ENCODE data around the gene CYP2R1.

Gene CYP2R1, protein sequence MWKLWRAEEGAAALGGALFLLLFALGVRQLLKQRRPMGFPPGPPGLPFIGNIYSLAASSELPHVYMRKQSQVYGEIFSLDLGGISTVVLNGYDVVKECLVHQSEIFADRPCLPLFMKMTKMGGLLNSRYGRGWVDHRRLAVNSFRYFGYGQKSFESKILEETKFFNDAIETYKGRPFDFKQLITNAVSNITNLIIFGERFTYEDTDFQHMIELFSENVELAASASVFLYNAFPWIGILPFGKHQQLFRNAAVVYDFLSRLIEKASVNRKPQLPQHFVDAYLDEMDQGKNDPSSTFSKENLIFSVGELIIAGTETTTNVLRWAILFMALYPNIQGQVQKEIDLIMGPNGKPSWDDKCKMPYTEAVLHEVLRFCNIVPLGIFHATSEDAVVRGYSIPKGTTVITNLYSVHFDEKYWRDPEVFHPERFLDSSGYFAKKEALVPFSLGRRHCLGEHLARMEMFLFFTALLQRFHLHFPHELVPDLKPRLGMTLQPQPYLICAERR

DNA sequence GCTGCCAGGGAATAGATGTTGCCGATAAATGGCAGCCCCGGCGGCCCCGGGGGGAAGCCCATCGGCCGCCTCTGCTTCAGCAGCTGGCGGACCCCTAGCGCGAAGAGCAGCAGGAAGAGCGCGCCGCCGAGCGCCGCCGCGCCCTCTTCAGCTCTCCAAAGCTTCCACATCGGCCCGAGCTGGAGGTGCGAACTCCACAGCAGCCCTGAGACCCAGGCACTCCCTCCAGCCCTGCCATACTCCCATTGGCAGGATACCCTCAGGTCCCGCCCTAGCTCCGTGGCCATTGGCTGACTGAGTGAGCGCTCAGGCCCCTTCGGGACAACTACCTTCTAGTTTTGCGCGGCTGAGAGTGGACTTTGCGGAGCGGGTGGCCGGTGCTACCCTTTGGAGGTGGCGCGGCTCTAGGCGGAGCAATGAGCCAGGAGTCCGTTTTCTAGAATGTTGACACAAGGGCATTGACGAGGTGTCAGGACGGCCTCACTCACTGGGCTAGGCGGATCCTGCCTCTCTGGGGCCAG lies at the start of gene CYP2R1:
TSS of gene CYP2R1 (minus strand) at position 196 of the 521 bp plus-strand sequence. CDS start at position 170, 26 bp downstream.
- Mint-ChIP-seq H3K9me3 (peaks cover 6% of the 10 kb centered on the region), H3K4me1 (peaks cover 70% of the 10 kb centered on the region), H3K27me3 (no peaks in the 10 kb centered on the region), H3K4me3 (peak within 1 kb of the TSS; percentile 92), H3K27ac (peak within 1 kb of the TSS; percentile 100), H3K36me3 (ENCODE audit: low read depth) (peaks cover 15% of the 10 kb centered on the region)
- DNase-seq = peak; percentile 88
- ATAC-seq = peak; percentile 89

DNA sequence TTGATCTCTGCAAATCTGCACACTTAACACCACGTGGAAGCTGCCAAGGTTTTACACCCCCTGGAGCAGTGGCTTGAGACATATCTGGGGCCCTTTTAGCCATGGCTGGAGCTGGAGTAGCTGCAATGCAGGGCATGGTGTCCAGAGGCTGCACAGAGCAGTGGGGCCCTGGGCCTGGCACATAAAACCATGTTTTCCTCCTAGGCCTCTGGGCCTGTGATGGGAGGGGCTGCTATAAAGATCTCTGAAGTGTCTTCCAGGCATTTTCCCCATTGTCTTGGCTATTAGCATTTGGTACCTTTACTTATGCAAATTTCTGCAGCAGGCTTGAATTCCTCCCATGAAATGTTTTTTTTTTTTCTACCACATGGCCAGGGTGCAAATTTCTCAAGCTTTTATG lies 46.9 kb upstream of the CYP2R1 start:
- Mint-ChIP-seq H3K27me3 (no peaks in the 10 kb centered on the region), H3K36me3 (ENCODE audit: low read depth) (no peaks in the 10 kb centered on the region), H3K27ac (no peak overlapping the region), H3K9me3 (no peaks in the 10 kb centered on the region), H3K4me3 (no peak overlapping the region), H3K4me1 (no peaks in the 10 kb centered on the region)
- ATAC-seq = no peak
- no peak for DNase-seq

DNA sequence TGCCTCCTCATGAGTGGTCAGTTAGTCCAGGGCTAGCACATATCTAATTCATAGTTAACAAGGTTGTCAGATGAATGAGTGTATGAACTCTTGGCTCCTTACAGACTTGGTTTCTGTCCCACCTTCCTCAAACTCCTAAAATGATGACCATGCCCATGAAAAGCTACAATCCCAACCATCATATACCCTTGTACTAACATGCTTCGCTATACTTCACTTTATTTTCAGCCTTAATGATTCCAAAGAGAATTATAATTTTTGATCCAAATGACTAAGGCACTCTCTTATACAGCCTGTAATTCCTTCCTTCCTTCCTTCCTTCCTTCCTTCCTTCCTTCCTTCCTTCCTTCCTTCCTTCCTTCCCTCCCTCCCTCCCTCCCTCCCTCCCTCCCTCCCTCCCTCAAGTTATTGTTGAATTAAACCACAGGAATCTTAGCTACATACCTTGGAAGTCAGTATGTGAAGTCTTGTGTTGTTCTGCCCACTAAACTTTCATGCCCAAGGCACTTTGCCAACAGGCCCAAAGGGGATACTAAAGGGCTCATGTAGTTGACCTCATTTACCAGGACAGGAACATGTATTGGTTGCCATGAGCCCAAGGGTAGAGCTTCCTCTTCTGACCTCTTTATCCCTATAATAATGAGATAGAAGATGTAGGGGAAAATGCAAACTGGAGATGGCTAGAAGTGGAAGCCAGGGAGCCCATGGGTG lies 42.8 kb upstream of the CYP2R1 start:
- ATAC-seq (no peak), DNase-seq (no peak)
- Mint-ChIP-seq H3K9me3 (no peaks in the 10 kb centered on the region), H3K4me3 (no peak overlapping the region), H3K27ac (no peak overlapping the region), H3K4me1 (no peaks in the 10 kb centered on the region), H3K36me3 (ENCODE audit: low read depth) (no peaks in the 10 kb centered on the region), H3K27me3 (no peaks in the 10 kb centered on the region)

DNA sequence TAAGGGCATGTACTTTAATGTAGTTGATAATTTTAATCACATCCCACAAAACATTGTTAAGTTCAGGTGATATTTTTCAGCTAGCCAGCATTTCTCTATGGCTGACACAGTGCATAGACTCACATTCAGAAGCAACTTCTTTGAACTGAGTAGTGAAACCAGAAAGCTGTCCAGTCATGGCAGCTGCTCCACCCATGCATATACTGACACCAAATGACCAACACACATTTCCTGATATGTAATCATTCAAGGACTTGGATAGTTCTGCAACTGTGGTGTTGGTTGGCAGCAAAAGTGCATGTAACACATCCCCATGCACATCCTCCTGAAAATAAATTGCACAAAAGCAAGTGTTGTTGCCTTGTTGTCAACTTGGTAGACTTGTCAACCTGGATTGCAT lies 40.4 kb upstream of the CYP2R1 start:
- no peaks in the 10 kb centered on the region for H3K27me3 Mint-ChIP-seq
- no peak overlapping the region for H3K4me3 Mint-ChIP-seq
- DNase-seq (no peak), ATAC-seq (no peak)
- H3K36me3 Mint-ChIP-seq (ENCODE audit: low read depth) = peaks cover 7% of the 10 kb centered on the region
- peaks cover 8% of the 10 kb centered on the region for H3K9me3 Mint-ChIP-seq
- H3K27ac Mint-ChIP-seq = no peak overlapping the region
- H3K4me1 Mint-ChIP-seq = no peaks in the 10 kb centered on the region

DNA sequence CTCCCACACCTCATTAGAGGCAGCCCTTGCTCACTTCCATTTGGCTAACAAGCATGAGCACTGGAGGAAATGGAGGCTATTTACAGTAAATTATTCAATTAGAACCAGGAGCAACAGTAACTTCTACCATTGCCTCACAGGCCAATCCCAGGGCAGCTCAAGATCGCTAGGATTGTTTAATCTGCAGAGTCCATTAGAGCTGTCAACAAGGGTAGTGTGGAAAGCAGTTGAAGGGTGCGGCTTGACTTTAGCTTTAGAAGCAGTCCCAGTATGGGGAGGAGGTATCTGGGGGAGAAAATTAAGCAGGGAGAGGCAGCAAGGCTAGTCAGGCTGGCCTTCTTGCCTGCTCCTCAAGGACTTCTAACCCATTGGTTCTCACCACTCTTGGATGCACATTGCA lies 38.3 kb upstream of the CYP2R1 start:
- no peak for ATAC-seq
- Mint-ChIP-seq H3K4me3 (no peak overlapping the region), H3K9me3 (peaks cover 8% of the 10 kb centered on the region), H3K36me3 (ENCODE audit: low read depth) (peaks cover 7% of the 10 kb centered on the region), H3K27ac (no peak overlapping the region), H3K4me1 (no peaks in the 10 kb centered on the region), H3K27me3 (no peaks in the 10 kb centered on the region)
- no peak for DNase-seq

DNA sequence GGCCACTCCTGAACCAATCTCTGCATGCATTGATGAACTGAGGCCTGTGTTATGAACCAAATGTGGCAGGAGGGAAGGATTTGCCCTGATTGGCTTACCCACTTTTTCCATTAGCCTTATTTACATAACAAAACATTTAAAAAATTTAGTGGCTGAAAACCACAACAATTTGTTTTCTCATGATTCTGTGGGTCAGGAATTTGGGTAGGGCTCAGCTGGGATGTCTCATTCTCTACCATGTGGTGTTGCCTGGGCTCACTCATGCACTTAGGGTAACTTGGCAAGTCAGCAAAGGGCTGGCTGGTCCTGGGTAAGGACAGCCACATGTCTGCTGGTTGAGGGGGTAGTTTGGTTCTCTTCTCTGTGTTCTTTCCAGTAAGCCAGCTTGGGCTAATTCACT lies 35.1 kb upstream of the CYP2R1 start:
- H3K4me3 Mint-ChIP-seq = no peak overlapping the region
- no peak overlapping the region for H3K27ac Mint-ChIP-seq
- no peak for ATAC-seq
- H3K9me3 Mint-ChIP-seq = peaks cover 8% of the 10 kb centered on the region
- H3K27me3 Mint-ChIP-seq = no peaks in the 10 kb centered on the region
- H3K4me1 Mint-ChIP-seq = no peaks in the 10 kb centered on the region
- H3K36me3 Mint-ChIP-seq (ENCODE audit: low read depth) = peaks cover 7% of the 10 kb centered on the region
- no peak for DNase-seq

DNA sequence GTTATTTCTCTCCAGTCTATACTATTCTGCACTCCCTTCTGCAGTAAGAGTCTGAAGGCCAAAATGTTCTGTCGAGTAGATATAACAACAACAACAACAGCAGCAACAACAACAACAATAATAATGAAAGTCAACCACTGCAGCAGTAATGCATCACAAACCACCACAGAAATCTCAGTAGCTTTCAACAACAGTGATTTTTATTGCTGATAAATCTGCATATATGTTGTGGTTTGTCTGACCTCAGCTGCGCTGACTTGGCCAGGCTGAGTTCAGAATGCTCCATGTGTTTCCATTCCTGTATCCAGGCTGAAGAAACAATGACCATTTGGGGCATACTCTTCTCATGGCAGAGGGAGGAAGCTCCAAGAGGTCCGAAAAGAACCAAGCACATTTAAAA lies 32.3 kb upstream of the CYP2R1 start:
- Mint-ChIP-seq H3K27ac (no peak overlapping the region), H3K27me3 (peaks cover 2% of the 10 kb centered on the region), H3K4me3 (no peak overlapping the region), H3K36me3 (ENCODE audit: low read depth) (peaks cover 5% of the 10 kb centered on the region), H3K4me1 (no peaks in the 10 kb centered on the region), H3K9me3 (peaks cover 8% of the 10 kb centered on the region)
- DNase-seq (no peak), ATAC-seq (no peak)

DNA sequence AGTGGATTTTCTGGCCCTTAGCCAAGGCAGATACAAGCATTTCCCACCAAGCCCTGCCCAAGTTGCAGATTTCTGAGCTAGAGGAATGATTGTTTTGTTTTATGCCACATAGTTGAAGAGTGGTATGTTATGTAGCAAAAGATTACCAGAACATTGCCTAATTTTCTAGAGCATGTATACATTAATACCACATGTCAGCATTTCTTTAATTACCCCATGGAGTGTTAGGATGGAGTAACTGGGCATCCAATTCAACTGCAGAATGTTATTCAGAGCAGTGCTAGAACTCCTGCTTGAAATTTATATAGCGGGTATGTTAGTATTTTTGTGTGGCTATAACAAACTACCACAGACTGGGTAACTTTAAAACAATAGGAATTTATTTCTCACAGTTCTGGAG lies 24.4 kb upstream of the CYP2R1 start:
- no peak overlapping the region for H3K27ac Mint-ChIP-seq

DNA sequence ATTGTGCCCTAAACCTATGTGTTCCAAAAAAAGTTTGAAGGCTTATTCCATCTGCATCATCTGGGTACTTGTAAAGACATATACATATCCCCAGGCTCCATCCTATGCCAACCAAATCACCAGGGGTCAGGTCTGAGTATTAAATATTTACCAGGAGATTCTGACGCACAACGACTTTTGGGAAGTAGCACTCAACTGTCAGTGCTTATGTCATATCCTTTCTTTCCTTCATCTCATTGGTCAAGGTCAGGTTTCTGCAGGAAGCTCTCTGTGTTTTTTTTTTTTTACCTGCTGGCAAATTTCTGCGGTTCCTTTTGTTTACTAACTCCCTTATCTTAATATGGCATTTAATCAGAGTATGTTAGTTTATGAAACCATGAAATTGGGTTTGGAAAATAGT lies 22.5 kb upstream of the CYP2R1 start:
- DNase-seq (no peak), ATAC-seq (no peak)
- Mint-ChIP-seq H3K27ac (no peak overlapping the region), H3K9me3 (no peaks in the 10 kb centered on the region), H3K4me3 (no peak overlapping the region), H3K27me3 (no peaks in the 10 kb centered on the region), H3K4me1 (no peaks in the 10 kb centered on the region), H3K36me3 (ENCODE audit: low read depth) (peaks cover 3% of the 10 kb centered on the region)

More for the DNA sequence above, 24.4 kb upstream of the CYP2R1 start:
- peaks cover 3% of the 10 kb centered on the region for H3K36me3 Mint-ChIP-seq (ENCODE audit: low read depth)
- H3K4me3 Mint-ChIP-seq = no peak overlapping the region
- DNase-seq (no peak), ATAC-seq (no peak)
- H3K4me1 Mint-ChIP-seq = no peaks in the 10 kb centered on the region
- no peaks in the 10 kb centered on the region for H3K9me3 Mint-ChIP-seq
- peaks cover 2% of the 10 kb centered on the region for H3K27me3 Mint-ChIP-seq

DNA sequence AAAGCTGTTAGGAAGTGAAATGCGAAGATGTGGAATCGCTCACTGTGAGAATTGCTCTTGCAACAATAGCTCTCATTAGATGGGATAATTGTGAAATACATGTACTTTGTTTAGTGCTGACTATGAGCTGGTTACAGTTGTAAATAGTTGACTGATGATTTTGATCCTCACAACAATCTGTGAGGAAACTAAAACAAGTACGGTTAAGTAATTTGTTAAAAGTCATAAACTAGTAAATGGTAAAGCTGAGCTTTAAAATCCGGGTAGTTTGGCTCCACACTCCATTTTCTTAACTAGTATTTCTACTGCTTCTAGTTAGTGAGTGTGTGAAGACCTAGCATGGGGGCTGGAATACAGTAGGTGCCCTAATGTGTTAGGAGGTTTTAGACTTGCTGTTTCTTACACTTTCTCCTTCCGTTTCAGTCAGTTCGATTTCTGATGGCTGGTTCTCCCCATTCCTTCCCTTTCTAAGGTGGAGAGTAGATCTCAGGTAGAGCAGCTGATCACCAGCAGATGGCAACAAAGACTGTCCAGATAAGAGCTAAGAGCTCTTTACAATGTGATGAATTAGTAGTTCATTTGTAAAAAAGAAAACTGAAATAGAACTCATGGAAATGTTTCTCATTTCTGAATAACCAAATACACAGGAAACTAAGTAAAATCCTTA lies 16.3 kb upstream of the CYP2R1 start:
- no peaks in the 10 kb centered on the region for H3K36me3 Mint-ChIP-seq (ENCODE audit: low read depth)
- H3K27me3 Mint-ChIP-seq = no peaks in the 10 kb centered on the region
- no peaks in the 10 kb centered on the region for H3K9me3 Mint-ChIP-seq
- DNase-seq (no peak), ATAC-seq (peak; percentile 29)
- H3K4me1 Mint-ChIP-seq = peaks cover 40% of the 10 kb centered on the region
- H3K27ac Mint-ChIP-seq = peak overlapping the region; percentile 57
- H3K4me3 Mint-ChIP-seq = no peak overlapping the region

DNA sequence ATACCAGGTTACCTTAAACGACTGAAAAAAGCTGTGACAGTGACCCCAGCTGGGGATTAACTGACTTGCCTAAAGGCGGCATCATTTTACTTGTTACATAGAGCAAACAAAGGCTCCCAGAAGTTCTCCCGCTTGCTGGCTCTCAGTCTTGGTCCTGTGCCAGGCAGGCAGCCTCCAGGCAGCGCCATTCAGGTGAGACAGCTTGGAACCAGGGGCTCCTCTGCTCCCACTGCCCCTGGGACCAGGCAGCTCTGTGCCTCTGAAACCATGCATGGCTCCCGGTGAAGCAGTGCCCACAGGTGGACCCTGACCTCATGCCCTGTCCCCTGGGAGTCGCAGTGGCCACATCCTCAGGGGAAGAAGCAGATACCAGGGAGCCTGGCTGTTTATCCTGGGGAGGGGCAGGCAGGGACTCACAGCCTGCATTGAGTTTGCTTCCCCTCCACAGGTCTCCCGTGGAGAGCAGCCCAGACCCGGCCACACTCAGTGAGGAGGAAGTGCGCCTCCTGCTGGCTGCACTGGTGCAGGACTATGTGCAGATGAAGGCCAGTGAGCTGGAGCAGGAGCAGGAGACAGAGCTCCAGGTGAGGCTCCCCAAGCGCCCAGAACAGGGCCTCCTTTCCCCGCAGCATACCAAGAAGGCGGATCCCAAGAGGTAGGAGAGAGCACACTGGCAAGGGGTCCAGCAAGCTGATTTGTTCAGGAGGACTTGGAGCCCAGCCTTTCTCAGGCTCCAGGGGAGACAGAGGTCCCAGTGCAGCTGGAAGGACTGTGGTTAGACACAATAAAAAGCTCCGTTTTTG lies 15.6 kb upstream of the CYP2R1 start:
- peaks cover 40% of the 10 kb centered on the region for H3K4me1 Mint-ChIP-seq
- DNase-seq = peak; percentile 89
- H3K4me3 Mint-ChIP-seq = no peak overlapping the region
- H3K36me3 Mint-ChIP-seq (ENCODE audit: low read depth) = no peaks in the 10 kb centered on the region
- H3K9me3 Mint-ChIP-seq = no peaks in the 10 kb centered on the region
- no peak overlapping the region for H3K27ac Mint-ChIP-seq
- peak; percentile 77 for ATAC-seq
- no peaks in the 10 kb centered on the region for H3K27me3 Mint-ChIP-seq

DNA sequence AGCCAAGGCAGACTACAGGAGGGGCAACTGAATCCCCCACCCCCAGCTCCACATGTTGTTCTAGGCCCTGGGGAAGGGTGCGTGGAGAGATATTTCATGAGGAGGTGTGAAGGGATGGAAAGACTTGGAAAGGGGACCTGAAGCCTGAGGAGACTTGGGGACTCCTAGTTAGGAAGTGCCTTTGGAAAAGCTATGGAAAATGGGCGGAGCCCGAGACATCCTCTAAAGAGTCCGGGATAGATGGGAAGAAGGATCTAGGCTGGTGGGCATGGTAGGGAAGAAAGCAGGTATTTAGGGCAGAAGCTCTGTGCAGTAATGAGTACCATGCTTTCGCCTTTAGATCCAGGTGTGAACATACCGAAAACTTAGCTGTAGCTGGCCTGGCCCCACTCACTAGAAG lies 15.0 kb upstream of the CYP2R1 start:
- DNase-seq (no peak), ATAC-seq (no peak)
- H3K4me3 Mint-ChIP-seq = no peak overlapping the region
- peaks cover 40% of the 10 kb centered on the region for H3K4me1 Mint-ChIP-seq
- H3K9me3 Mint-ChIP-seq = no peaks in the 10 kb centered on the region
- no peaks in the 10 kb centered on the region for H3K36me3 Mint-ChIP-seq (ENCODE audit: low read depth)
- H3K27me3 Mint-ChIP-seq = no peaks in the 10 kb centered on the region
- no peak overlapping the region for H3K27ac Mint-ChIP-seq

DNA sequence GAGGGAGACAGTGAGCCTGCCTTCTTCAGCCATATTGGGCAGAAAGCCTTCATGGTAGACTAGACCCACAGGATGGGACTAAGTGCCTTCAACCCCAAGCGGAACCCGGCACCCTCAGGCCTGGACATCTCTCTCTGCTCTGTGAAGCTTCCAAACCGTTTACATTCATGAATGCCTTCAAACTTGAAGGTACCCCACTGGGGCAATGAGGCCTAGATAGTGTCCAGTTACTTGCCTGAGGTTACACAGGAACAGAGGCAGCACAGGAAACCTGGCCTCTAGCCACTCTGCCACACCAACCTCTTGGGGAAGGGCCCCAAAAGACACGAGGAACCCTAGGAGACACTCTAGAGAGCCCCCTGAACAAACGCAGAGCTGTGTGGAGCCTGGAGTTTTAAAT lies 14.5 kb upstream of the CYP2R1 start:
- H3K27ac Mint-ChIP-seq = no peak overlapping the region
- H3K9me3 Mint-ChIP-seq = no peaks in the 10 kb centered on the region
- ATAC-seq (no peak), DNase-seq (no peak)
- H3K36me3 Mint-ChIP-seq (ENCODE audit: low read depth) = no peaks in the 10 kb centered on the region
- H3K4me3 Mint-ChIP-seq = no peak overlapping the region
- H3K4me1 Mint-ChIP-seq = peaks cover 40% of the 10 kb centered on the region
- H3K27me3 Mint-ChIP-seq = no peaks in the 10 kb centered on the region

All from activated naive CD8-positive, alpha-beta T cell treated with anti-CD3 and anti-CD28 coated beads, Interleukin-2, amount 50 U/mL, for 24 hours (primary cell).